ENCODE results near the gene FBXL16. TPM values are rescaled to one million over a fixed set of nuclear protein-coding genes. Genes with fewer than 3 reads are reported as not detected.

The FBXL16 gene
- total and polyA plus RNA-seq, 9 of the 15 experiments (the other 6 are each of a cell fraction or from before 2014, with no cell fraction given), result 0.21 to 8.2 (median 1.7) TPM

DNA sequence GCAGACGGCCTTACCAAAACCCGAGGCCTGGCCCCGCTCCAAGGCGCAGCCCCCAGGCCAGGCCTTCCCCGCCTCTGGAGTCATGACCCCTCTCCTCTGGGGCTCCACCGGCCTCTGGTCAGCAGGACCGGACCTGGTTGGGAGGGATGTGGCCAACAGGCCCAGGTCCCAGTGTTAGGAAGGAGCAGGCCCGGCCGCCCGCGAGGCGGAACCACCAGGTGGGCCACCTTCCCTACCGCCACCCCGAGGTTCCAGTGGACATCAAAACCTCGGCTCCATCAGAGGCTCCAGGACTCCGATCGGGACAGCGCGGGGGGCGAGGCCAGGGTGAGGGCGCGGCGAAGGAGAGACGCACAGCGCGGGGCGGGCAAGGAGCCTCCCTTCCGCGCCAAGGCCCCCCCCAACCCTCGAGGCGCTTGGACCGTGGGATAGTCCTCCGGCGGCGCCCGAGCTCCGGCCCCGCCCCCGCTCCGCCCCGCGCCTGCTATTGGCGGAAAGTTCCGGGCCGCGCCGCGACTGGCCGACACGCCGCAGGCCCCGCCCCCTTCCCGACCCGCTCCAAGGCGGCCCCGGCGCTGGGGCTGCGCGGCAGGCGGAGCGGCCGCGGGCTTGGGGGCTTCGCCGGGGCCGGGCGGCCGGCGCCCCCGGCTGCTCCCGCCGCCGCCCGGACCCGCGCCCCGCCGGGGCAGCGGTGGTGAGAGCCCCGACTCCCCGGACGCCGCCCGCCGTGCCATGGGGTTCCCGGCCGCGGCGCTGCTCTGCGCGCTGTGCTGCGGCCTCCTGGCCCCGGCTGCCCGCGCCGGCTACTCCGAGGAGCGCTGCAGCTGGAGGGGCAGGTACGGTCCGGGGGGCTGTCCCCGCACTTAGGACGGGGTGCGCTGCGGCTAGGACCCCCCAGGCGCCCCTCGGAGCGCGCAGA is 9.2 kb upstream of the FBXL16 start, which contains the start of gene METRN (continued):
- TF ChIP-seq PCBP1 (IDR thresholded peaks at IDR 0.05; ENCODE audit: low read depth, low read length, poor library complexity, severe bottlenecking), result peak; percentile 60
- TF ChIP-seq POLR2G (IDR thresholded peaks at IDR 0.05; ENCODE audit: low read depth, low read length), result peak; percentile 71
- TF ChIP-seq ZBTB1 (CRISPR knock-in tag; IDR thresholded peaks at IDR 0.05; ENCODE audit: borderline replicate concordance, low read depth), result 0 out of 2 replicates have a peak, but pooled peaks have one; percentile 31
- TF ChIP-seq ATF1 (CRISPR knock-in tag; IDR thresholded peaks at IDR 0.05), result no peak
- TF ChIP-seq ATF1 (tag; IDR thresholded peaks at IDR 0.05), result no peak
- TF ChIP-seq ZNF347 (CRISPR knock-in tag; IDR thresholded peaks at IDR 0.05; ENCODE audit: low read depth), result no peak
- TF ChIP-seq ZBTB7A (IDR thresholded peaks at IDR 0.05; ENCODE audit: borderline replicate concordance, control insufficient read depth, low read depth, low read length), result peak; percentile 31; the same call in 1 of the 2 replicates
- no peak for TF ChIP-seq SRSF3 (IDR thresholded peaks at IDR 0.05; ENCODE audit: insufficient read depth, low read length)
- TF ChIP-seq, protein P1, sequence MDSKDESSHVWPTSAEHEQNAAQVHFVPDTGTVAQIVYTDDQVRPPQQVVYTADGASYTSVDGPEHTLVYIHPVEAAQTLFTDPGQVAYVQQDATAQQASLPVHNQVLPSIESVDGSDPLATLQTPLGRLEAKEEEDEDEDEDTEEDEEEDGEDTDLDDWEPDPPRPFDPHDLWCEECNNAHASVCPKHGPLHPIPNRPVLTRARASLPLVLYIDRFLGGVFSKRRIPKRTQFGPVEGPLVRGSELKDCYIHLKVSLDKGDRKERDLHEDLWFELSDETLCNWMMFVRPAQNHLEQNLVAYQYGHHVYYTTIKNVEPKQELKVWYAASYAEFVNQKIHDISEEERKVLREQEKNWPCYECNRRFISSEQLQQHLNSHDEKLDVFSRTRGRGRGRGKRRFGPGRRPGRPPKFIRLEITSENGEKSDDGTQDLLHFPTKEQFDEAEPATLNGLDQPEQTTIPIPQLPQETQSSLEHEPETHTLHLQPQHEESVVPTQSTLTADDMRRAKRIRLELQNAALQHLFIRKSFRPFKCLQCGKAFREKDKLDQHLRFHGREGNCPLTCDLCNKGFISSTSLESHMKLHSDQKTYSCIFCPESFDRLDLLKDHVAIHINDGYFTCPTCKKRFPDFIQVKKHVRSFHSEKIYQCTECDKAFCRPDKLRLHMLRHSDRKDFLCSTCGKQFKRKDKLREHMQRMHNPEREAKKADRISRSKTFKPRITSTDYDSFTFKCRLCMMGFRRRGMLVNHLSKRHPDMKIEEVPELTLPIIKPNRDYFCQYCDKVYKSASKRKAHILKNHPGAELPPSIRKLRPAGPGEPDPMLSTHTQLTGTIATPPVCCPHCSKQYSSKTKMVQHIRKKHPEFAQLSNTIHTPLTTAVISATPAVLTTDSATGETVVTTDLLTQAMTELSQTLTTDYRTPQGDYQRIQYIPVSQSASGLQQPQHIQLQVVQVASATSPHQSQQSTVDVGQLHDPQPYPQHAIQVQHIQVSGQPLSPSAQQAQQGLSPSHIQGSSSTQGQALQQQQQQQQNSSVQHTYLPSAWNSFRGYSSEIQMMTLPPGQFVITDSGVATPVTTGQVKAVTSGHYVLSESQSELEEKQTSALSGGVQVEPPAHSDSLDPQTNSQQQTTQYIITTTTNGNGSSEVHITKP (IDR thresholded peaks at IDR 0.05; ENCODE audit: partially characterized antibody), result peak; percentile 67
- TF ChIP-seq SP1 (CRISPR knock-in tag; IDR thresholded peaks at IDR 0.05), result peak; percentile 54; the same call in 1 of the 2 replicates
- TF ChIP-seq POLR3G (IDR thresholded peaks at IDR 0.05; ENCODE audit: extremely low read depth, insufficient read length, insufficient replicate concordance), result no peak
- TF ChIP-seq NCOR1 (IDR thresholded peaks at IDR 0.05), result no peak
- peak; percentile 41; the same call in 1 of the 2 replicates for TF ChIP-seq ERF (CRISPR knock-in tag; IDR thresholded peaks at IDR 0.05)
- TF ChIP-seq CREM (IDR thresholded peaks at IDR 0.05; ENCODE audit: low read depth), result 0 out of 2 replicates have a peak, but pooled peaks have one; percentile 6
- TF ChIP-seq ZBTB8A (IDR thresholded peaks at IDR 0.05; ENCODE audit: partially characterized antibody), result no peak
- peak; percentile 85 for TF ChIP-seq NFYB (IDR thresholded peaks at IDR 0.05; ENCODE audit: extremely low read depth, insufficient read length)
- no peak; the same call in 1 of the 2 replicates for TF ChIP-seq CXXC5 (CRISPR knock-in tag; IDR thresholded peaks at IDR 0.05)
- TF ChIP-seq FOXP4 (CRISPR knock-in tag; IDR thresholded peaks at IDR 0.05; ENCODE audit: borderline replicate concordance), result no peak
- TF ChIP-seq CREB1 (IDR thresholded peaks at IDR 0.05), result peak; percentile 11; the same call in 1 of the 2 replicates
- TF ChIP-seq CREB1 (CRISPR knock-in tag; IDR thresholded peaks at IDR 0.05), result no peak

Data from K562 (cell line).